Spleen (tissue), 11 donors: ENCODE measurements around the gene CNIH2. TPM values are rescaled to one million over a fixed set of nuclear protein-coding genes. Genes with fewer than 3 reads are reported as not detected.

Source experiments
- DNase-seq: peaks from one replicate; pipeline ENCODE4 v3.0.0-alpha.2; 2020
- H3K27ac ChIP-seq, 8 donors: fragments of 200-600 bp; sonication (generic) in 7 of 8; 1 replicate in 4 of 8; 2 replicates in 4 of 8; pipeline versions ENCODE4 v1.5.0 to v1.8.0; 2016 to 2021; ENCODE audit warnings: inconsistent platforms in 4 of 8, mild to moderate bottlenecking in 4 of 8, moderate library complexity in 1 of 8
- H3K27me3 ChIP-seq, 7 donors: fragments of 200-600 bp; sonication (generic) in 6 of 7; replicated peaks in 1 of 7; 1 replicate in 4 of 7; 2 replicates in 3 of 7; pipeline versions ENCODE4 v1.5.0 to v1.8.0; 2016 to 2021; ENCODE audit warnings: inconsistent platforms in 3 of 7, mild to moderate bottlenecking in 1 of 7
- H3K36me3 ChIP-seq, 6 donors: fragments of 200-600 bp; sonication (generic) in 5 of 6; 1 replicate in 4 of 6; 2 replicates in 2 of 6; pipeline versions ENCODE4 v1.5.0 to v1.8.0; 2016 to 2021; ENCODE audit warnings: inconsistent platforms in 2 of 6
- H3K4me1 ChIP-seq, 6 donors: fragments of 200-600 bp; sonication (generic) in 5 of 6; 1 replicate in 3 of 6; 2 replicates in 3 of 6; pipeline versions ENCODE4 v1.5.0 to v1.8.0; 2016 to 2021; ENCODE audit warnings: inconsistent platforms in 3 of 6
- H3K4me3 ChIP-seq, 8 donors: fragments of 200-600 bp; sonication (generic) in 7 of 8; 1 replicate in 4 of 8; 2 replicates in 4 of 8; pipeline versions ENCODE4 v1.5.0 to v1.8.0; 2016 to 2021; ENCODE audit warnings: inconsistent platforms in 4 of 8, mild to moderate bottlenecking in 4 of 8, moderate library complexity in 2 of 8
- H3K9me3 ChIP-seq, 8 donors: fragments of 200-600 bp; sonication (generic) in 7 of 8; 1 replicate in 4 of 8; 2 replicates in 4 of 8; pipeline versions ENCODE4 v1.5.0 to v1.8.0; 2016 to 2021; ENCODE audit warnings: inconsistent platforms in 4 of 8
- CTCF ChIP-seq, 11 experiments: fragments of 200-600 bp in 7 of 11; fragments of 450-650 bp in 4 of 11; sonication (generic) in 4 of 11; IDR thresholded peaks in 8 of 11; conservative IDR thresholded peaks in 3 of 11; 1 replicate in 7 of 11; 2 replicates in 4 of 11; pipeline versions ENCODE4 v1.4.0 to v1.8.0; 2016 to 2021; ENCODE audit warnings: antibody characterized with exemption in 11 of 11, inconsistent platforms in 4 of 11, mild to moderate bottlenecking in 1 of 11
- POLR2A ChIP-seq, 3 donors: fragments of 450-650 bp; IDR thresholded peaks; one replicate each; pipeline ENCODE4 v1.5.1; 2017; ENCODE audit warnings: antibody characterized with exemption in 3 of 3, mild to moderate bottlenecking in 1 of 3
- POLR2AphosphoS5 ChIP-seq, 3 donors: sonication (generic); formaldehyde crosslinking; IDR thresholded peaks; one replicate each; pipeline ENCODE4 v1.5.1; 2017; ENCODE audit warnings: antibody characterized with exemption in 3 of 3
- WGBS, 5 donors: extraction: QIAGEN DNeasy Blood & Tissue Kit in 3 of 5; methylation state at CpG; one replicate each; pipeline versions ENCODE4 v1.1.5 to v1.1.7; 2013 to 2018; 5-methylcytosine and 5-hydroxymethylcytosine counted together
- intact Hi-C: fragments of 100-400 bp; cut with DNase I; formaldehyde crosslinking; loops from one replicate; pipeline ENCODE4 v1.15.0; 2023; ENCODE audit warnings: low total_unique reads
- polyA plus RNA-seq, 3 donors: library from polyadenylated mRNA; stranded (reverse); fragments of 200-250 nt; gene quantifications; one replicate each; pipeline ENCODE4 v1.2.1, GENCODE V29; 2013
- total RNA-seq, 7 donors: library from RNA; depleted of rRNA in 3 of 7; stranded (reverse); fragments of >200 nt in 3 of 7; fragmentation: NEBNext Ultra II Directional in 4 of 7; extraction: Animal tissue kit (Norgen Biotek cat#: 25700) in 4 of 7; gene quantifications; one replicate each; pipeline versions ENCODE4 v1.1.0 to v1.2.1, GENCODE V29; 2016 to 2021
- donor health status: healthy with polysubstance abuse.
- donor health status: DM: no; HTN: no; CAD: no; lungs with moderate emphysema.
- donor health status: DM: no; HTN: no; CAD: no.
- donor health status: Bipolar disorder and iron deficiency.
- donor health status: healthy.
- donor health status: DM: no; HTN: no; CAD: no.
- donor health status: DM: yes; HTN: yes; CAD: no.

The CNIH2 gene
- total and polyA plus RNA-seq, 10 donors = 0.20 to 1.9 (median 0.77) TPM; not detected in 2

DNA sequence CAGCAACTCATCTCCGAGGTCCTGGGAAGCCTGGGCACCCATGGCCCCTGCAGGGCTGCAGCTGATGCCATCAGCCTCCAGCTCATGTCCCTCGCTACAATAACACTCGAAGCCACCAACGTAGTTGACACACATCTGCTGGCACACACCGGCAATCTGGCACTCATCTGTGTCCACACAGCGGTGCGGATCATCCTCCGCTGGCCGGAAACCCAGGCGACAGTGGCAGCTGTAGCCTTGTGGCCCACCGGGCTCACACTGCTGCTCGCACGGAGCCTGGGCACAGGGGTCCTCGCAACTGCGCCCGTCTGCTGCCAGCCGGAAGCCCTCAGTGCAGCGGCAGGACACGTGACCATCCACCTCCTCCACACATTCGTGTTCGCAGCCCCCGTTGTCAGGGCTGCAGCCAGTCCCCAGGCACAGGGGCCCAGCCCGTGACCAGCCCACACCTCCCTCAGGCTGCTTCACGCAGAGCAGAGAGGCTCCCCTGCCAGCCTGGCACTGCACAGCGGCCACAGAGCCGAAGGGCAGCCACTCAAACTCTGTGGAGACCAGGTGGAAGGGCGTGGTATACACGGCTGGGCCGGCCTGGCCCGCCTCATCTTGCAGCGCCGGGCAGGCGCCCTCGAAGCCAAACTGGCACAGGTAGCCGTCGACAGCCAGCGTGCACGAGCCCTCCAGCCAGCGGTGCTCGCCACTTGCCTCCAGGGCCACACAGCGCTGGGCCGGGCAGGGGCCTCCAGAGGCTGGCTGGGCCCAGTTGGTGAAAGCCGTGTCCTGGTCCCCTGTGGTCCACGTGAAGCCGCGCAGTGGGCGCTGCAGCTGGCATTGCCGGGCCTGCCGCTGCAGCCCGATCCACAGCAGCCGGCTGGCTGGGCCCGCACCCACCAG is 38.2 kb downstream of the CNIH2 start:
- Histone ChIP-seq H3K9me3 (no peaks in the 10 kb centered on the region), H3K27me3 (peaks cover 0 to 26% (median 0%) of the 10 kb centered on the region in 7 donors), H3K36me3 (no peaks in the 10 kb centered on the region), H3K4me3 (peak overlapping the region in 7 of 8 donors; percentile 10 to 54 (median 28)), H3K27ac (peak overlapping the region in 7 of 8 donors; percentile 66 to 91 (median 82)), H3K4me1 (peaks cover 19 to 83% (median 53%) of the 10 kb centered on the region in 6 donors)
- TF ChIP-seq POLR2A (IDR thresholded peaks at IDR 0.05) (no peak), CTCF (IDR thresholded peaks at IDR 0.05 in 8 of 11, conservative IDR thresholded peaks at IDR 0.05 in 3 of 11) (no peak), POLR2AphosphoS5 (IDR thresholded peaks at IDR 0.05) (peak in 2 of 3 donors; percentile 37 to 56)
- intact Hi-C loops = no loop called here
- 72 to 89% (median 84%) methylated on average over 29 to 52 of the region's 52 CpGs for WGBS, 5 donors
- DNase-seq = peak; percentile 79

DNA sequence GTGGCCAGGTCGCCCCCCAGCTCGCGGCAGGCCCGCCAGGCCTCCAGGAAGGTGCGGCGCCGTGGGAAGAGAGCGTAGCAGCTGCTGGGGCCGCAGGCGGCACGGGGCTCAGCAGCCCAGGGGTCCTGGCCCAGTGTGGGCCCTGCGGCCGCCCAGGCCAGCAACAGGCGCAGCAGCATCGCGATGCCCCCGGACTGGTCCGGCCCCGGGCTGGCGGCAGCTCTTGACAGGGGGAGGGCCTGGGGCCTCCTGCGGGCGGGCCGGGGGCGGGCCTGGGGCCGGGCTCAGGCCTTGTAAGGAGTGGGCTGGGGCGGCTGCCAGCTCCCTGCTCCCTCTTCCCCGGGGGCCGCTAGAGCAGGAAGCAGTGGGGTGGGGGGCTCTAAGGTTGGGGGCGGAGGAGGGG is 38.9 kb downstream of the CNIH2 start, which contains the start of gene CD248:
Gene CD248, minus strand, starts transcription at position 196 of the 403 bp plus-strand sequence. Its CDS starts 17 bp downstream, at position 179.
- peak; percentile 84 for DNase-seq
- Histone ChIP-seq H3K4me1 (peaks cover 19 to 76% (median 49%) of the 10 kb centered on the region in 6 donors), H3K9me3 (no peaks in the 10 kb centered on the region), H3K36me3 (no peaks in the 10 kb centered on the region), H3K4me3 (peak within 1 kb of the TSS in 7 of 8 donors; percentile 10 to 54 (median 28)), H3K27ac (peak within 1 kb of the TSS; percentile 60 to 91 (median 80)), H3K27me3 (peaks cover 0 to 26% (median 0%) of the 10 kb centered on the region in 7 donors)
- intact Hi-C loops = no loop called here
- WGBS, 5 donors = 0 to 39% (median 20%) methylated on average over 4 to 29 of the region's 29 CpGs
- TF ChIP-seq POLR2AphosphoS5 (IDR thresholded peaks at IDR 0.05) (peak in 2 of 3 donors; percentile 50 to 55), CTCF (IDR thresholded peaks at IDR 0.05 in 8 of 11, conservative IDR thresholded peaks at IDR 0.05 in 3 of 11) (no peak)

DNA sequence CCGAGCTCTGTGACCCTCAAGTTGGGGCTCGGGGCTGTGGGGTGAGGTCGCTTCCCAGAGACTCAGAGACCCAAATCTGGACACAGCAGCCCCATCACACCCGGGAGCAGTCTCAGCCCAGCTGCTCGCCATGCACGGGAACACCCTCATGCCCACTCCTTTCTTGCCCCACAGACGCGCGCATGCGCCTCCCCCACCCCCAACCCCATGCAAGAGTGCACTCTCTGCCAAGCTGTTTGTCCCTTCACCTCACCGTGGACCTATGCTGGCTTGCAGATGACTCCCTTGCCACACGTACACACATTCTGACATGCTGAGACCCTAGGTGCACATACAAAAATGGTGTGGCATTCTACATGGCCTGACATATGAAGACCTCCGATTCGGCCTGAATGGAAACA is 39.3 kb downstream of the CNIH2 start:
- TF ChIP-seq POLR2A (IDR thresholded peaks at IDR 0.05) (no peak), CTCF (IDR thresholded peaks at IDR 0.05 in 8 of 11, conservative IDR thresholded peaks at IDR 0.05 in 3 of 11) (no peak), POLR2AphosphoS5 (IDR thresholded peaks at IDR 0.05) (no peak)
- intact Hi-C loops = no loop called here
- Histone ChIP-seq H3K36me3 (no peaks in the 10 kb centered on the region), H3K4me1 (peaks cover 19 to 71% (median 46%) of the 10 kb centered on the region in 6 donors), H3K4me3 (peak overlapping the region in 4 of 8 donors; percentile 28 to 54 (median 35)), H3K9me3 (no peaks in the 10 kb centered on the region), H3K27ac (peak overlapping the region; percentile 60 to 91 (median 80)), H3K27me3 (peaks cover 0 to 26% (median 0%) of the 10 kb centered on the region in 7 donors)
- DNase-seq = peak; percentile 87
- WGBS, 5 donors = 4 to 15% (median 8%) methylated on average over 14 of the region's 14 CpGs
